OCI-LY3 (cell line): ENCODE measurements around the gene PCDHA5.
"Not testable (repeated sequence)": the region's sequence is repeated elsewhere in the genome, so short reads cannot be mapped to it uniquely, and the experiment has no call there.

Experiments used
- H2AFZ ChIP-seq: fragments of 200-600, 300-600 bp; shearing (Covaris generic); 2 replicates; pipeline ENCODE4 v1.6.0; 2014; ENCODE audit warnings: antibody characterized with exemption, low read depth, low read length
- H3K27ac ChIP-seq: fragments of 200-600, 300-600 bp; sonication (generic); 2 replicates; pipeline ENCODE4 v1.5.1; 2014; ENCODE audit warnings: mild to moderate bottlenecking, low read length, moderate library complexity, mixed read lengths
- H3K27me3 ChIP-seq: fragments of 200-600, 300-600 bp; sonication (generic); 2 replicates; pipeline ENCODE4 v1.6.1; 2014; ENCODE audit warnings: low read depth, low read length, mixed read lengths
- H3K36me3 ChIP-seq: fragments of 200-600, 300-600 bp; sonication (generic); replicated peaks from 2 replicates; pipeline ENCODE3; 2014; ENCODE audit warnings: low read depth, low read length, mixed read lengths
- H3K4me1 ChIP-seq: fragments of 300-600, 200-600 bp; sonication (generic); 2 replicates; pipeline ENCODE4 v1.6.1; 2014; ENCODE audit warnings: low read length, mixed read lengths
- H3K4me2 ChIP-seq: fragments of 200-600, 300-600 bp; sonication (generic); 2 replicates; pipeline ENCODE4 v1.6.1; 2014; ENCODE audit warnings: low read length, mixed read lengths
- H3K4me3 ChIP-seq: fragments of 300-600, 200-600 bp; sonication (generic); 2 replicates; pipeline ENCODE4 v1.5.1; 2014; ENCODE audit warnings: antibody characterized with exemption, mild to moderate bottlenecking, low read length, moderate library complexity
- H3K79me2 ChIP-seq: fragments of 300-600, 200-600 bp; shearing (Covaris generic); 2 replicates; pipeline ENCODE4 v1.6.1; 2014; ENCODE audit warnings: mild to moderate bottlenecking, low read length, mixed read lengths
- H3K9ac ChIP-seq: fragments of 300-600, 200-600 bp; shearing (Covaris generic); 2 replicates; pipeline ENCODE4 v1.6.0; 2014; ENCODE audit warnings: mild to moderate bottlenecking, low read length, moderate library complexity
- H3K9me3 ChIP-seq: fragments of 200-600, 300-600 bp; shearing (Covaris generic); 2 replicates; pipeline ENCODE4 v1.6.1; 2014; ENCODE audit warnings: low read length, mixed read lengths; ENCODE audit not compliant: insufficient read depth
- H4K20me1 ChIP-seq: fragments of 200-600, 300-600 bp; sonication (generic); 2 replicates; pipeline ENCODE4 v1.6.1; 2016; ENCODE audit warnings: low read length, mixed read lengths; ENCODE audit not compliant: insufficient read depth
- EZH2phosphoT487 ChIP-seq: fragments of 200-600 bp; shearing (Covaris generic); IDR thresholded peaks from 2 replicates; pipeline ENCODE4 v1.6.1; 2018; ENCODE audit warnings: antibody characterized with exemption, mixed run types, low read depth
- TF ChIP-seq, protein P1 (sequence below): fragments of 200-600, 300-600 bp; sonication (generic); IDR thresholded peaks from 2 replicates; pipeline ENCODE4 v1.5.1; 2014; ENCODE audit warnings: antibody characterized with exemption, low read length, low read depth

PCDHA5 gene

DNA sequence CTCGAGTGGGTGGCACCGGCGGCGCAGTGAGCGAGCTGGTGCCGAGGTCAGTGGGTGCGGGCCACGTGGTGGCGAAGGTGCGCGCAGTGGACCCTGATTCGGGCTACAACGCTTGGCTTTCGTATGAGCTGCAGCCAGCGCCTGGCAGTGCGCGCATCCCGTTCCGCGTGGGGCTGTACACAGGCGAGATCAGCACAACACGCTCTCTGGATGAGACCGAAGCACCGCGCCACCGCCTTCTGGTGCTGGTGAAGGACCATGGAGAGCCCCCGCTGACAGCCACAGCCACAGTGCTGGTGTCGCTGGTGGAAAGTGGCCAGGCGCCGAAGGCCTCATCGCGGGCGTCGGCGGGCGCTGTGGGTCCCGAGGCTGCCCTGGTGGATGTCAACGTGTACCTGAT lies 2.1 kb downstream of the PCDHA5 start:
- Histone ChIP-seq H2AFZ (no peak overlapping the region), H3K9ac (no peak overlapping the region), H3K36me3 (no peaks in the 10 kb centered on the region), H3K4me2 (no peak overlapping the region), H3K27ac (no peak overlapping the region), H3K4me1 (no peaks in the 10 kb centered on the region), H3K4me3 (no peak overlapping the region), H3K79me2 (no peaks in the 10 kb centered on the region), H3K9me3 (no peaks in the 10 kb centered on the region), H4K20me1 (no peaks in the 10 kb centered on the region), H3K27me3 (no peaks in the 10 kb centered on the region)
- no peak for TF ChIP-seq EZH2phosphoT487
- TF ChIP-seq, protein P1, sequence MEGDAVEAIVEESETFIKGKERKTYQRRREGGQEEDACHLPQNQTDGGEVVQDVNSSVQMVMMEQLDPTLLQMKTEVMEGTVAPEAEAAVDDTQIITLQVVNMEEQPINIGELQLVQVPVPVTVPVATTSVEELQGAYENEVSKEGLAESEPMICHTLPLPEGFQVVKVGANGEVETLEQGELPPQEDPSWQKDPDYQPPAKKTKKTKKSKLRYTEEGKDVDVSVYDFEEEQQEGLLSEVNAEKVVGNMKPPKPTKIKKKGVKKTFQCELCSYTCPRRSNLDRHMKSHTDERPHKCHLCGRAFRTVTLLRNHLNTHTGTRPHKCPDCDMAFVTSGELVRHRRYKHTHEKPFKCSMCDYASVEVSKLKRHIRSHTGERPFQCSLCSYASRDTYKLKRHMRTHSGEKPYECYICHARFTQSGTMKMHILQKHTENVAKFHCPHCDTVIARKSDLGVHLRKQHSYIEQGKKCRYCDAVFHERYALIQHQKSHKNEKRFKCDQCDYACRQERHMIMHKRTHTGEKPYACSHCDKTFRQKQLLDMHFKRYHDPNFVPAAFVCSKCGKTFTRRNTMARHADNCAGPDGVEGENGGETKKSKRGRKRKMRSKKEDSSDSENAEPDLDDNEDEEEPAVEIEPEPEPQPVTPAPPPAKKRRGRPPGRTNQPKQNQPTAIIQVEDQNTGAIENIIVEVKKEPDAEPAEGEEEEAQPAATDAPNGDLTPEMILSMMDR = no peak

DNA sequence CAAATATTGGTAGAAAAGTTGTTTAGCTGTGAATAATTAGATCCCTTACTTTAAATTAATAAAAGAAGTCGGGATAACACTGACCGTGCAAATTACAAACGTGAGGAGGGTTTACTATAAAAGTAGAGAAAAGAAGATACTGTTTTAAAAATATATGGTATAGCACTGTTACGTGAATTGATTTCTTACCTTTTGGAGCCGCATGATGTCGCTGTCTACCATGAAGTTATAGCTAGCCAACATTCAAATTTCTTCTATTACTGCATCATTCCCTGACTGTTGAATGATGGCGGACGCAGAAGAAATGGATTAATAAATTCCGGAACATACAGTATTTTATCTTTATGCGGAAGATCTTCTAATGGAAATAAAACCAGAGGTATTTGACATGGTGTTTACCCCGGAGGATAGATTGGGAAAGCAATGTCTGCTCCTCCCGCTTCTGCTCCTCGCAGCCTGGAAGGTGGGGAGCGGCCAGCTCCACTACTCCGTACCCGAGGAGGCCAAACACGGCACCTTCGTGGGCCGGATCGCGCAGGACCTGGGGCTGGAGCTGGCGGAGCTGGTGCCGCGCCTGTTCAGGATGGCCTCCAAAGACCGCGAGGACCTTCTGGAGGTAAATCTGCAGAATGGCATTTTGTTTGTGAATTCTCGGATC lies 6.4 kb downstream of the PCDHA5 start, which contains the start of gene PCDHA6:
Gene PCDHA6, plus strand, starts transcription at position 257 of the 658 bp plus-strand sequence. Its CDS starts 132 bp downstream, at position 389.
- Histone ChIP-seq H3K36me3 (no peaks in the 10 kb centered on the region), H2AFZ (no peak within 1 kb of the TSS), H3K9ac (no peak within 1 kb of the TSS), H3K4me3 (no peak within 1 kb of the TSS), H3K4me1 (no peaks in the 10 kb centered on the region), H3K27me3 (no peaks in the 10 kb centered on the region), H3K79me2 (no peaks in the 10 kb centered on the region), H3K27ac (no peak within 1 kb of the TSS), H3K4me2 (no peak within 1 kb of the TSS), H4K20me1 (no peaks in the 10 kb centered on the region), H3K9me3 (no peaks in the 10 kb centered on the region)
- no peak for TF ChIP-seq EZH2phosphoT487
- TF ChIP-seq, protein P1 = no peak

DNA sequence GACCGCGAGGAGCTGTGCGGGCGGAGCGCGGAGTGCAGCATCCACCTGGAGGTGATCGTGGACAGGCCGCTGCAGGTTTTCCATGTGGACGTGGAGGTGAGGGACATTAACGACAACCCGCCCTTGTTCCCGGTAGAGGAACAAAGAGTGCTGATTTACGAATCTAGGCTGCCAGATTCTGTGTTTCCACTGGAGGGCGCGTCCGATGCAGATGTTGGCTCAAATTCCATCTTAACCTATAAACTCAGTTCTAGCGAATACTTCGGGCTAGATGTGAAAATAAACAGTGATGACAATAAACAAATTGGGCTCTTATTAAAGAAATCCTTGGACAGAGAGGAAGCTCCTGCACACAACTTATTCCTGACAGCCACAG lies 6.9 kb downstream of the PCDHA5 start:
- Histone ChIP-seq H3K36me3 (no peaks in the 10 kb centered on the region), H3K4me1 (no peaks in the 10 kb centered on the region), H3K27me3 (no peaks in the 10 kb centered on the region), H3K9me3 (no peaks in the 10 kb centered on the region), H3K27ac (no peak overlapping the region), H3K4me3 (no peak overlapping the region), H3K79me2 (no peaks in the 10 kb centered on the region), H3K9ac (no peak overlapping the region), H4K20me1 (no peaks in the 10 kb centered on the region), H2AFZ (no peak overlapping the region), H3K4me2 (no peak overlapping the region)
- TF ChIP-seq, protein P1 = no peak
- no peak for TF ChIP-seq EZH2phosphoT487

DNA sequence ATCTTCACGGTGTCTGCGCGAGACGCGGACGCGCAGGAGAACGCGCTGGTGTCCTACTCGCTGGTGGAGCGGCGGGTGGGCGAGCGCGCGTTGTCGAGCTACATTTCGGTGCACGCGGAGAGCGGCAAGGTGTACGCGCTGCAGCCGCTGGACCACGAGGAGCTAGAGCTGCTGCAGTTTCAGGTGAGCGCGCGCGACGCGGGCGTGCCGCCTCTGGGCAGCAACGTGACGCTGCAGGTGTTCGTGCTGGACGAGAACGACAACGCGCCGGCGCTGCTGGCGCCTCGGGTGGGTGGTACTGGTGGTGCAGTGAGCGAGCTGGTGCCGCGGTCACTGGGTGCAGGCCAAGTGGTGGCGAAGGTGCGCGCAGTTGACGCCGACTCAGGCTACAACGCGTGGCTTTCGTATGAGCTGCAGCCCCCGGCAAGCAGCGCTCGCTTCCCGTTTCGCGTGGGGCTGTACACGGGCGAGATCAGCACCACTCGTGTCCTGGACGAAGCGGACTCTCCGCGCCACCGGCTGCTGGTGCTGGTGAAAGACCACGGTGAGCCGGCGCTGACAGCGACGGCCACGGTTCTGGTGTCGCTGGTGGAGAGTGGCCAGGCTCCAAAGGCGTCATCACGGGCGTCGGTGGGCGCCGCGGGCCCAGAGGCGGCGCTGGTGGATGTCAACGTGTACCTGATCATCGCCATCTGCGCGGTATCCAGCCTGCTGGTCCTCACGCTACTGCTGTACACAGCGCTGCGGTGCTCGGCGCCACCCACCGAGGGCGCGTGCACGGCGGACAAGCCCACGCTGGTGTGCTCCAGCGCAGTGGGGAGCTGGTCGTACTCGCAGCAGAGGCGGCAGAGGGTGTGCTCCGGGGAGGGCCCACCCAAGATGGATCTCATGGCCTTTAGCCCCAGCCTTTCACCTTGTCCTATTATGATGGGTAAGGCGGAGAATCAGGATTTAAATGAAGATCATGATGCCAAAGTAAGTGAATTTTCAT lies 8.4 kb downstream of the PCDHA5 start:
- H3K9ac ChIP-seq, H3K4me3 ChIP-seq, H3K4me2 ChIP-seq, H3K79me2 ChIP-seq, H3K9me3 ChIP-seq, H2AFZ ChIP-seq, H3K27me3 ChIP-seq, H3K36me3 ChIP-seq, H4K20me1 ChIP-seq, H3K4me1 ChIP-seq, H3K27ac ChIP-seq: not testable (repeated sequence)
